HepG2 (cell line): ENCODE measurements around the gene DNAAF3. TPM values are rescaled to one million over a fixed set of nuclear protein-coding genes. Genes with fewer than 3 reads are reported as not detected.
A peak's percentile ranks its signal among the peaks of the same experiment; 100 is the strongest.

Experiments used
- ATF2 ChIP-seq: sonication (generic); formaldehyde crosslinking; IDR thresholded peaks from 2 replicates; pipeline ENCODE4 v1.4.0; 2020; ENCODE audit warnings: missing genetic modification reagents
- ATF6 ChIP-seq: sonication (generic); formaldehyde crosslinking; conservative IDR thresholded peaks from 2 replicates; pipeline ENCODE4 v1.4.0; 2020; ENCODE audit warnings: missing genetic modification reagents
- DDIT3 ChIP-seq: sonication (generic); formaldehyde crosslinking; IDR thresholded peaks from 2 replicates; pipeline ENCODE4 v1.4.0; 2020; ENCODE audit warnings: mild to moderate bottlenecking, missing genetic modification reagents
- FOXC1 ChIP-seq: sonication (generic); formaldehyde crosslinking; IDR thresholded peaks from 2 replicates; pipeline ENCODE4 v1.8.0; 2022; ENCODE audit warnings: mild to moderate bottlenecking, missing genetic modification reagents, borderline replicate concordance
- FOXK1 ChIP-seq: sonication (generic); formaldehyde crosslinking; IDR thresholded peaks from 2 replicates; pipeline ENCODE4 v1.4.0; 2020; ENCODE audit warnings: low read depth, missing genetic modification reagents, borderline replicate concordance
- HOXD1 ChIP-seq: sonication (generic); formaldehyde crosslinking; IDR thresholded peaks from 2 replicates; pipeline ENCODE4 v1.5.0; 2020; ENCODE audit warnings: missing genetic modification reagents
- MAZ ChIP-seq, 2 experiments: sonication (generic) in 1 of 2; formaldehyde crosslinking in 1 of 2; IDR thresholded peaks; 2 replicates each; pipeline versions ENCODE4 v1.5.0 to v1.6.1; 2012 to 2020; ENCODE audit warnings: low read depth in 2 of 2, mild to moderate bottlenecking in 2 of 2, borderline replicate concordance in 1 of 2, improper control_type of control experiment in 1 of 2, low read length in 1 of 2, missing genetic modification reagents in 1 of 2, moderate library complexity in 1 of 2
- NR2C2 ChIP-seq: sonication (generic); formaldehyde crosslinking; IDR thresholded peaks from 2 replicates; pipeline ENCODE4 v1.4.0; 2020; ENCODE audit warnings: missing genetic modification reagents, mild to moderate bottlenecking, moderate library complexity, borderline replicate concordance
- PCBP2 ChIP-seq: fragments of 200-400 bp; formaldehyde crosslinking; optimal IDR thresholded peaks from 2 replicates; pipeline ENCODE3; 2018; ENCODE audit warnings: low read length, low read depth; ENCODE audit not compliant: poor library complexity, severe bottlenecking
- PLSCR1 ChIP-seq: sonication (generic); formaldehyde crosslinking; IDR thresholded peaks from 2 replicates; pipeline ENCODE4 v1.5.0; 2020; ENCODE audit warnings: missing genetic modification reagents, mild to moderate bottlenecking, borderline replicate concordance
- SNRNP70 ChIP-seq: fragments of 200-400 bp; formaldehyde crosslinking; IDR thresholded peaks from 2 replicates; pipeline ENCODE4 v1.6.1; 2017; ENCODE audit warnings: mild to moderate bottlenecking, low read depth, low read length, moderate library complexity
- THAP9 ChIP-seq: sonication (generic); formaldehyde crosslinking; IDR thresholded peaks from 2 replicates; pipeline ENCODE4; 2020; ENCODE audit warnings: missing genetic modification reagents, mild to moderate bottlenecking, borderline replicate concordance
- ZBTB1 ChIP-seq: sonication (generic); formaldehyde crosslinking; IDR thresholded peaks from 2 replicates; pipeline ENCODE4 v1.4.0; 2020; ENCODE audit warnings: missing genetic modification reagents, borderline replicate concordance
- ZFY ChIP-seq: sonication (generic); formaldehyde crosslinking; IDR thresholded peaks from 2 replicates; pipeline ENCODE4 v1.4.0; 2020; ENCODE audit warnings: missing genetic modification reagents
- ZNF251 ChIP-seq: sonication (generic); formaldehyde crosslinking; IDR thresholded peaks from 2 replicates; pipeline ENCODE4 v1.9.0; 2021; ENCODE audit warnings: mild to moderate bottlenecking, missing genetic modification reagents
- ZNF253 ChIP-seq: sonication (generic); formaldehyde crosslinking; IDR thresholded peaks from 2 replicates; pipeline ENCODE4 v1.8.0; 2022; ENCODE audit warnings: mild to moderate bottlenecking, missing genetic modification reagents, borderline replicate concordance
- ZNF260 ChIP-seq: sonication (generic); formaldehyde crosslinking; IDR thresholded peaks from 2 replicates; pipeline ENCODE4 v1.4.0; 2020; ENCODE audit warnings: missing genetic modification reagents, low read depth, mild to moderate bottlenecking, borderline replicate concordance
- ZNF326 ChIP-seq: sonication (generic); formaldehyde crosslinking; IDR thresholded peaks from 2 replicates; pipeline ENCODE4 v1.4.0; 2020; ENCODE audit warnings: missing genetic modification reagents, borderline replicate concordance
- ZNF543 ChIP-seq: sonication (generic); formaldehyde crosslinking; IDR thresholded peaks from 2 replicates; pipeline ENCODE4 v1.4.0; 2020; ENCODE audit warnings: mild to moderate bottlenecking, missing genetic modification reagents
- polyA plus RNA-seq, 8 experiments: library from polyadenylated mRNA; depleted of rRNA in 3 of 8; stranded (reverse) in 7 of 8; unstranded in 1 of 8; fragments of >200 nt; fragmentation: Illumina TruSeq in 4 of 8; extraction: Trizol in 4 of 8; gene quantifications; 2 replicates each; pipeline versions ENCODE4 v1.2.1 to v1.2.3, GENCODE V29; 2011 to 2016; ENCODE audit warnings: low read depth in 4 of 8, missing spikeins in 1 of 8, mixed read lengths in 1 of 8; ENCODE audit not compliant: insufficient read depth in 1 of 8
- total RNA-seq, 5 experiments: library from RNA; depleted of rRNA; stranded (reverse); fragments of >200 nt; fragmentation: Illumina TruSeq; extraction: Trizol; gene quantifications; 2 replicates each; pipeline ENCODE4 v1.2.3, GENCODE V29; 2016; ENCODE audit warnings: low read depth in 1 of 5

DNAAF3 gene
- total and polyA plus RNA-seq, 2 of the 13 experiments (the other 11 are each of a cell fraction or from before 2014, with no cell fraction given), result 0.30 to 0.40 TPM

- TF ChIP-seq PCBP2 (no peak), ATF6 (no peak), ATF2 (CRISPR knock-in tag) (peak; percentile 86), SNRNP70 (no peak), HOXD1 (no peak), ZNF253 (CRISPR knock-in tag) (no peak), ZNF251 (no peak), FOXC1 (CRISPR knock-in tag) (no peak), PLSCR1 (CRISPR knock-in tag) (no peak), MAZ (IDR thresholded peaks at IDR 0.05; ENCODE audit: borderline replicate concordance, low read depth, low read length) (peak; percentile 71), MAZ (CRISPR knock-in tag; IDR thresholded peaks at IDR 0.05; ENCODE audit: low read depth) (no peak; the same call in 1 of the 2 replicates), NR2C2 (CRISPR knock-in tag) (peak; percentile 69; the same call in 1 of the 2 replicates), ZFY (CRISPR knock-in tag) (peak; percentile 86), ZNF326 (CRISPR knock-in tag) (no peak), ZBTB1 (CRISPR knock-in tag) (no peak), DDIT3 (no peak), THAP9 (CRISPR knock-in tag) (peak; percentile 63; the same call in 1 of the 2 replicates), ZNF260 (CRISPR knock-in tag) (no peak), FOXK1 (CRISPR knock-in tag) (peak; percentile 78; the same call in 1 of the 2 replicates), ZNF543 (CRISPR knock-in tag) (no peak)
These were observed 48.6 kb downstream of the DNAAF3 start (continued) for GRCh38 chr19:55117663-55118391.
